KMS-11 (cell line): ENCODE measurements around the gene ADRA2C.

Experiments
- H2AFZ ChIP-seq: fragments of 200-600 bp; sonication (generic); 2 replicates; pipeline ENCODE4 v1.6.1; 2016; ENCODE audit warnings: antibody characterized with exemption, mixed run types, low read depth
- H3K27ac ChIP-seq: fragments of 200-600 bp; sonication (generic); 2 replicates; pipeline ENCODE4 v1.6.1; 2016; ENCODE audit warnings: mild to moderate bottlenecking, mixed run types
- H3K27me3 ChIP-seq: fragments of 200-600 bp; sonication (generic); 2 replicates; pipeline ENCODE4 v1.6.1; 2017; ENCODE audit warnings: mild to moderate bottlenecking, low read depth, mixed run types, moderate library complexity; ENCODE audit not compliant: insufficient read depth
- H3K36me3 ChIP-seq: fragments of 200-600 bp; sonication (generic); 2 replicates; pipeline ENCODE4 v1.6.1; 2017; ENCODE audit warnings: mild to moderate bottlenecking, mixed run types; ENCODE audit not compliant: insufficient read depth
- H3K4me1 ChIP-seq: fragments of 200-600 bp; sonication (generic); 2 replicates; pipeline ENCODE4 v1.6.1; 2016; ENCODE audit warnings: mild to moderate bottlenecking, low read depth, mixed run types; ENCODE audit not compliant: poor library complexity, severe bottlenecking
- H3K4me2 ChIP-seq: fragments of 200-600 bp; sonication (generic); 2 replicates; pipeline ENCODE4 v1.7.0; 2016; ENCODE audit warnings: mild to moderate bottlenecking, mixed run types
- H3K4me3 ChIP-seq: fragments of 200-600 bp; sonication (generic); IDR thresholded peaks from 2 replicates; pipeline ENCODE4 v1.6.1; 2017; ENCODE audit warnings: low read depth, low read length, mixed read lengths; ENCODE audit not compliant: insufficient read depth
- H3K79me2 ChIP-seq: fragments of 200-600 bp; sonication (generic); 2 replicates; pipeline ENCODE4 v1.6.1; 2016; ENCODE audit warnings: low read depth, mixed run types; ENCODE audit not compliant: insufficient read depth
- H3K9ac ChIP-seq: fragments of 200-600 bp; sonication (generic); 2 replicates; pipeline ENCODE4 v1.6.1; 2016; ENCODE audit warnings: mild to moderate bottlenecking, mixed run types
- H4K20me1 ChIP-seq: fragments of 200-600 bp; sonication (generic); 2 replicates; pipeline ENCODE4 v1.6.1; 2016; ENCODE audit warnings: mild to moderate bottlenecking, mixed run types; ENCODE audit not compliant: insufficient read depth
- TF ChIP-seq, protein P1 (sequence below): fragments of 200-600 bp; sonication (generic); conservative IDR thresholded peaks from 2 replicates; pipeline ENCODE4 v1.6.1; 2017; ENCODE audit warnings: low read depth, mild to moderate bottlenecking, antibody characterized with exemption, low read length, moderate library complexity, mixed read lengths

Gene ADRA2C

DNA sequence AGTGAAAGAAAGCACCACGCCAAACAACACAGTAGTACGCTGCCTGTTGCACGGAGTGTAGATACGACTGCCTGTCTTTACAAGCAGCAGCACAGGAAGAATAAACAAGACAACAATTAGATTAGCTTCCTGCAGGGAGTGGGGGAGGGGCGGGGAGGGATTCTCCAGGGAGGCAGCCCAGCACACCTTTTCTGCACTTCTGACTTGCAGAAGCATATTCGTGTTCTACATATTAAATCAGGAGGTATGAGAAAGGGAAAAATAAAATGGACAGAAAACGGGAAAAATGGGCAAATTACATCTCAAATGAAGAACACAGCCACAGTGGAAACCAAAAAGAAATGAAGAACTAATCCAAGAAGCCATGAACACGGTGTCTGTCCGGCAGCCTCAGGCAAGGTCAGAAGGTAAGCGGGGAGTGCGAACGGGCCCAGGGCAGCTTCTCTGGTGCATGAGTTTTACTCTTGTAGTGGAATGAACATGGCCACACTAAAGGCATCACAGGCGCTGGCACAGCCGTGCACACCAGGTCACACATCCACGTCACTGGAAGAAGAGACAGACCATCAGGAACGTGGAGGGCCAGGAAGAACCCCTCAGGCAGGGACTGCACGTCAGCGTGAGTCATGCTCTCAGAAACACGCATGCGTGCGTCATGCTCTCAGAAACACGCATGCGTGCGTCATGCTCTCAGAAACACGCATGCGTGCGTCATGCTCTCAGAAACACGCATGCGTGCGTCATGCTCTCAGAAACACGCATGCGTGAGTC, 20.1 kb upstream of the ADRA2C start:
- no peak overlapping the region for H3K9ac ChIP-seq
- no peaks in the 10 kb centered on the region for H4K20me1 ChIP-seq
- no peak overlapping the region for H3K4me2 ChIP-seq
- H3K4me1 ChIP-seq = no peaks in the 10 kb centered on the region
- no peaks in the 10 kb centered on the region for H3K36me3 ChIP-seq
- H3K4me3 ChIP-seq = no peak overlapping the region
- no peak overlapping the region for H3K27ac ChIP-seq
- peaks cover 35% of the 10 kb centered on the region; the same call in 1 of the 2 replicates for H3K27me3 ChIP-seq
- TF ChIP-seq, protein P1, sequence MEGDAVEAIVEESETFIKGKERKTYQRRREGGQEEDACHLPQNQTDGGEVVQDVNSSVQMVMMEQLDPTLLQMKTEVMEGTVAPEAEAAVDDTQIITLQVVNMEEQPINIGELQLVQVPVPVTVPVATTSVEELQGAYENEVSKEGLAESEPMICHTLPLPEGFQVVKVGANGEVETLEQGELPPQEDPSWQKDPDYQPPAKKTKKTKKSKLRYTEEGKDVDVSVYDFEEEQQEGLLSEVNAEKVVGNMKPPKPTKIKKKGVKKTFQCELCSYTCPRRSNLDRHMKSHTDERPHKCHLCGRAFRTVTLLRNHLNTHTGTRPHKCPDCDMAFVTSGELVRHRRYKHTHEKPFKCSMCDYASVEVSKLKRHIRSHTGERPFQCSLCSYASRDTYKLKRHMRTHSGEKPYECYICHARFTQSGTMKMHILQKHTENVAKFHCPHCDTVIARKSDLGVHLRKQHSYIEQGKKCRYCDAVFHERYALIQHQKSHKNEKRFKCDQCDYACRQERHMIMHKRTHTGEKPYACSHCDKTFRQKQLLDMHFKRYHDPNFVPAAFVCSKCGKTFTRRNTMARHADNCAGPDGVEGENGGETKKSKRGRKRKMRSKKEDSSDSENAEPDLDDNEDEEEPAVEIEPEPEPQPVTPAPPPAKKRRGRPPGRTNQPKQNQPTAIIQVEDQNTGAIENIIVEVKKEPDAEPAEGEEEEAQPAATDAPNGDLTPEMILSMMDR = no peak
- no peak overlapping the region for H2AFZ ChIP-seq
- H3K79me2 ChIP-seq = no peaks in the 10 kb centered on the region

DNA sequence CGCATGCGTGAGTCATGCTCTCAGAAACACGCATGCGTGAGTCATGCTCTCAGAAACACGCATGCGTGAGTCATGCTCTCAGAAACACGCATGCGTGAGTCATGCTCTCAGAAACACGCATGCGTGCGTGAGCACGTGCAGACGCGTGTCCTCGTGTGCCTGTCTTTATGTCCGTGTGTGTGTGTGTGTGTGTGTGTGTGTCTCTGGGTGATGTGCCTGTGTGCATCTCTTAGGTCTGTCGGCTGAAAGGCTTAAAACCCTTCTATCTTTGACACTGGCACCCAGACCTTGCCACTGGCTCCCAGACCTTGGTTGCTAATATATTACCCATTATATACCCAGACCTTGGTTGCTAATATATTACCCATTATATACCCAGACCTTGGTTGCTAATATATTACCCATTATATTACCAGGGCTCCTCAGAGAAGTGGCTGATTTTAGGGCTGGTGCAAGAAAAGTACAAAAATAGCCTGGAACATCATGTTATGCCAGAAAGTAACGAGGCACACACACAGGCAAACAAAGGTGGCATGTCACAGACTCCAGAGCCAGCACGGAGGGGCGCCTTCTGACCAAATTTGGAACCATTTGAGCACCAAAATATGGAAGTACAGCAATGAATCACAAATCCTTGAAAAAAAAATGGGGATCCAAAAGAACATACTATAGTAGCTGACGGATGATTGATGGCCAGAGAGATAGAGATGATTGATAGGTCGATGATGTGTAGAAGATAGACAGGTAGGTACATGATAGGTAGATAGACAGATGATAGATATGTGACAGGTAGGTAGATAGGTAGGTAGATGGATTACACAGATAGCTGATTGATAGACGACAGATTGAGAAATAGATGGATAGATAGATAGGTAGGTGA, 19.2 kb upstream of the ADRA2C start:
- TF ChIP-seq, protein P1 = no peak
- H3K27me3 ChIP-seq = peaks cover 35% of the 10 kb centered on the region; the same call in 1 of the 2 replicates

GRCh38 chr4:3747581-3747904, 18.6 kb upstream of the ADRA2C start:
- Histone ChIP-seq H3K4me2 (no peak overlapping the region), H4K20me1 (no peaks in the 10 kb centered on the region), H3K79me2 (no peaks in the 10 kb centered on the region), H2AFZ (no peak overlapping the region), H3K4me3 (no peak overlapping the region), H3K27me3 (peaks cover 35% of the 10 kb centered on the region; the same call in 1 of the 2 replicates), H3K27ac (no peak overlapping the region), H3K9ac (no peak overlapping the region), H3K36me3 (no peaks in the 10 kb centered on the region), H3K4me1 (no peaks in the 10 kb centered on the region)
- TF ChIP-seq, protein P1 = no peak

More for the DNA sequence above, 19.2 kb upstream of the ADRA2C start:
- H3K4me1 ChIP-seq = no peaks in the 10 kb centered on the region
- H3K27ac ChIP-seq = no peak overlapping the region
- no peaks in the 10 kb centered on the region for H3K79me2 ChIP-seq
- H3K36me3 ChIP-seq = no peaks in the 10 kb centered on the region
- no peak overlapping the region for H3K9ac ChIP-seq
- H4K20me1 ChIP-seq = no peaks in the 10 kb centered on the region
- H3K4me2 ChIP-seq = no peak overlapping the region
- H2AFZ ChIP-seq = no peak overlapping the region
- no peak overlapping the region for H3K4me3 ChIP-seq

DNA sequence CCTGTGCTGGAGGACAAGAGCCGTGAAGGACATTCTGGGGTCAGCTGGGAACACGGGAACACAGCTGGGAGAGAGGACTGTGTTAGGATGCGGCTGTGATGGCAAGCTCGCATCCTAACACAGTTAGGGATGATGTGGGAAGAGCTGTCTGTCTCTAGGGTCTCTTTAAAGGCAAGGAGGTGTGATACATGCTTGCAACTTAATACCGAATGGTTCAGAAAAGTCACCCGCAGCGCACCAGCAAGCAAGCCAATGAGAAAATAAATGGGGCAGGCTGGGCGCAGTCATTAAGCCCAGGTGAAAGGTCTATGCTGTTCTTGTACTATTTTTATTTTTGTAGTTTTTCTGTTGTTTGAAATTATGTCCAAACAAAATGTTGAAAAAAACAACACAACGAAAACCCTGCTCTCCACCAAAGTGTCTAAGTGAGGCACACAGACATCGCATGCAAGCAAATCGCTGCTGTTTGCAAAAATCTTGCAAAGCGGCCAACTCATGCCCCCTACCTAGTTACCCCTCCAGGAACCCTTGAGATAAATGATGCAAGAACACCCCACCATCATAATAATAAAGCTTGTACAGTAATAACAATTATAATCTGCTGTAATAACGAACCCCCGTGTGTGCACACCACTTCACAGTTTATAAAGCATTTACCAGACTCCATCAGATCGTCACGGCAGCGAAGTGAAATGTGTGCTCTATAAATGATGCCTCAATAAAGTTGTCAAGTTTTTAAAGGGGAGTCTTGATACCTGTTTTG, 17.9 kb upstream of the ADRA2C start:
- Histone ChIP-seq H3K4me2 (no peak overlapping the region), H3K9ac (no peak overlapping the region), H3K4me3 (no peak overlapping the region), H3K27ac (no peak overlapping the region), H3K27me3 (peaks cover 35% of the 10 kb centered on the region; the same call in 1 of the 2 replicates), H3K36me3 (no peaks in the 10 kb centered on the region), H2AFZ (no peak overlapping the region), H3K79me2 (no peaks in the 10 kb centered on the region), H4K20me1 (no peaks in the 10 kb centered on the region), H3K4me1 (no peaks in the 10 kb centered on the region)
- TF ChIP-seq, protein P1 = no peak
